Trophoblast cell (in vitro differentiated cells and primary cell): ENCODE measurements around the gene SMARCD3.

ENCODE experiments used
- DNase-seq, 2 donors: peaks; one replicate each; pipeline ENCODE4 v3.0.0-alpha.2; 2016
- H2AFZ ChIP-seq: 2 replicates; pipeline ENCODE4 v1.6.1; 2013; ENCODE audit warnings: low read length, moderate library complexity, mild to moderate bottlenecking; ENCODE audit not compliant: insufficient read depth, poor library complexity
- H2AK5ac ChIP-seq: 2 replicates; pipeline ENCODE4 v1.6.1; 2013; ENCODE audit warnings: mild to moderate bottlenecking, low read length
- H2BK120ac ChIP-seq: 2 replicates; pipeline ENCODE4 v1.6.1; 2013; ENCODE audit warnings: low read length, mild to moderate bottlenecking, moderate library complexity; ENCODE audit not compliant: insufficient read depth, poor library complexity
- H2BK12ac ChIP-seq: 2 replicates; pipeline ENCODE4 v1.6.1; 2013; ENCODE audit warnings: mild to moderate bottlenecking, low read length, moderate library complexity
- H2BK5ac ChIP-seq: 2 replicates; pipeline ENCODE4 v1.6.1; 2013; ENCODE audit warnings: low read length, low read depth, moderate library complexity, mild to moderate bottlenecking; ENCODE audit not compliant: poor library complexity
- H3K14ac ChIP-seq: 2 replicates; pipeline ENCODE4 v1.6.1; 2013; ENCODE audit warnings: mild to moderate bottlenecking, low read length
- H3K18ac ChIP-seq: 2 replicates; pipeline ENCODE4 v1.6.1; 2013; ENCODE audit warnings: mild to moderate bottlenecking, low read length
- H3K23ac ChIP-seq: 2 replicates; pipeline ENCODE4 v1.6.1; 2013; ENCODE audit warnings: low read length
- H3K27ac ChIP-seq: 2 replicates; pipeline ENCODE4 v1.5.1; 2013; ENCODE audit warnings: low read depth, mild to moderate bottlenecking, inconsistent platforms, low read length, moderate library complexity
- H3K27me3 ChIP-seq: 2 replicates; pipeline ENCODE4 v1.6.1; 2013; ENCODE audit warnings: inconsistent platforms, mild to moderate bottlenecking, low read length, moderate library complexity; ENCODE audit not compliant: insufficient read depth
- H3K36me3 ChIP-seq, 2 experiments: 1 replicate in 1 of 2; 2 replicates in 1 of 2; pipeline ENCODE4 v1.6.1; 2013; ENCODE audit warnings: low read length in 2 of 2, mild to moderate bottlenecking in 2 of 2, moderate library complexity in 1 of 2; ENCODE audit not compliant: insufficient read depth in 2 of 2, control insufficient read depth in 1 of 2
- H3K4ac ChIP-seq: 2 replicates; pipeline ENCODE4 v1.6.1; 2013; ENCODE audit warnings: low read depth, mild to moderate bottlenecking, low read length, moderate library complexity
- H3K4me1 ChIP-seq, 2 experiments: 1 replicate in 1 of 2; 2 replicates in 1 of 2; pipeline ENCODE4 v1.6.1; 2013; ENCODE audit warnings: low read length in 2 of 2, mild to moderate bottlenecking in 2 of 2, moderate library complexity in 1 of 2; ENCODE audit not compliant: insufficient read depth in 2 of 2, control insufficient read depth in 1 of 2
- H3K4me2 ChIP-seq: 2 replicates; pipeline ENCODE4 v1.6.1; 2013; ENCODE audit warnings: inconsistent platforms, mild to moderate bottlenecking, low read length, moderate library complexity
- H3K4me3 ChIP-seq: 2 replicates; pipeline ENCODE4 v1.5.1; 2013; ENCODE audit warnings: mild to moderate bottlenecking, low read depth, low read length, inconsistent platforms
- H3K79me1 ChIP-seq: one replicate; pipeline ENCODE4 v1.6.1; 2013; ENCODE audit warnings: low read length
- H3K79me2 ChIP-seq: 2 replicates; pipeline ENCODE4 v1.6.1; 2013; ENCODE audit warnings: low read length, mild to moderate bottlenecking; ENCODE audit not compliant: control insufficient read depth, insufficient read depth, poor library complexity
- H3K9ac ChIP-seq: 2 replicates; pipeline ENCODE4 v1.6.1; 2013; ENCODE audit warnings: mild to moderate bottlenecking, low read length
- H3K9me3 ChIP-seq: 2 replicates; pipeline ENCODE4 v1.6.1; 2013; ENCODE audit warnings: low read depth, mild to moderate bottlenecking, control low read depth, inconsistent platforms, low read length; ENCODE audit not compliant: insufficient read depth
- H4K12ac ChIP-seq: 2 replicates; pipeline ENCODE4 v1.6.1; 2013; ENCODE audit warnings: low read depth, mild to moderate bottlenecking, low read length, moderate library complexity
- H4K8ac ChIP-seq: 2 replicates; pipeline ENCODE4 v1.6.1; 2013; ENCODE audit warnings: low read depth, mild to moderate bottlenecking, low read length, moderate library complexity
- H4K91ac ChIP-seq: one replicate; pipeline ENCODE4 v1.6.1; 2013; ENCODE audit warnings: low read depth, mild to moderate bottlenecking, low read length, moderate library complexity
- WGBS: extraction: QIAGEN DNeasy Blood & Tissue Kit; methylation state at CpG from one replicate; pipeline ENCODE4 v1.1.7; 2013; ENCODE audit warnings: missing lambda C conversion rate; ENCODE audit not compliant: insufficient read length, insufficient coverage; ENCODE audit errors: extremely low coverage; 5-methylcytosine and 5-hydroxymethylcytosine counted together

Gene SMARCD3

GRCh38 chr7:151198945-151199848, 49.3 kb downstream of the SMARCD3 start:
- Histone ChIP-seq H2AFZ (no peak overlapping the region), H3K9me3 (peaks cover 3% of the 10 kb centered on the region), H3K79me2 (no peaks in the 10 kb centered on the region), H4K12ac (no peak overlapping the region), H2AK5ac (no peak overlapping the region), H3K79me1 (no peaks in the 10 kb centered on the region), H2BK120ac (no peak overlapping the region), H2BK5ac (no peak overlapping the region), H2BK12ac (no peak overlapping the region), H3K4me2 (no peak overlapping the region), H3K9ac (no peak overlapping the region), H3K27ac (no peak overlapping the region), H3K4me3 (no peak overlapping the region), H3K27me3 (no peaks in the 10 kb centered on the region), H3K18ac (no peak overlapping the region), H3K14ac (no peak overlapping the region), H3K23ac (no peak overlapping the region), H3K36me3 (no peaks in the 10 kb centered on the region), H4K8ac (no peak overlapping the region), H3K4me1 (peaks cover 4 to 7% of the 10 kb centered on the region in 2 experiments), H4K91ac (no peak overlapping the region), H3K4ac (no peak overlapping the region)
- DNase-seq: no peak
- no CpG with 5 or more reads among the region's 30 CpGs for WGBS

GRCh38 chr7:151197932-151198331, 50.6 kb downstream of the SMARCD3 start:
- Histone ChIP-seq H3K27ac (no peak overlapping the region), H3K36me3 (no peaks in the 10 kb centered on the region), H2BK12ac (no peak overlapping the region), H3K9ac (no peak overlapping the region), H4K91ac (no peak overlapping the region), H3K79me2 (no peaks in the 10 kb centered on the region), H2BK5ac (no peak overlapping the region), H3K23ac (no peak overlapping the region), H3K14ac (no peak overlapping the region), H3K4me1 (peaks cover 4 to 7% of the 10 kb centered on the region in 2 experiments), H4K12ac (no peak overlapping the region), H3K18ac (no peak overlapping the region), H3K79me1 (no peaks in the 10 kb centered on the region), H2BK120ac (no peak overlapping the region), H2AFZ (no peak overlapping the region), H3K4ac (no peak overlapping the region), H2AK5ac (no peak overlapping the region), H3K4me2 (no peak overlapping the region), H3K9me3 (peaks cover 3% of the 10 kb centered on the region), H4K8ac (no peak overlapping the region), H3K27me3 (no peaks in the 10 kb centered on the region), H3K4me3 (no peak overlapping the region)
- no peak for DNase-seq

- Histone ChIP-seq H3K27ac (no peak overlapping the region), H3K18ac (no peak overlapping the region), H3K4ac (no peak overlapping the region), H2BK5ac (no peak overlapping the region), H3K9ac (no peak overlapping the region), H2BK12ac (no peak overlapping the region), H3K27me3 (no peaks in the 10 kb centered on the region), H3K79me2 (no peaks in the 10 kb centered on the region), H2BK120ac (no peak overlapping the region), H3K79me1 (no peaks in the 10 kb centered on the region), H4K12ac (no peak overlapping the region), H4K8ac (no peak overlapping the region), H3K14ac (no peak overlapping the region), H2AFZ (no peak overlapping the region), H3K4me1 (peaks cover 4 to 7% of the 10 kb centered on the region in 2 experiments), H3K23ac (no peak overlapping the region), H2AK5ac (no peak overlapping the region), H3K9me3 (peaks cover 3% of the 10 kb centered on the region), H3K4me2 (no peak overlapping the region), H3K36me3 (no peaks in the 10 kb centered on the region), H4K91ac (no peak overlapping the region), H3K4me3 (no peak overlapping the region)
- DNase-seq: no peak
- no CpG with 5 or more reads among the region's 19 CpGs for WGBS
These were observed 52.7 kb downstream of the SMARCD3 start for GRCh38 chr7:151195616-151196450.

- Histone ChIP-seq H2AFZ (no peak overlapping the region), H3K9ac (no peak overlapping the region), H3K4me2 (no peak overlapping the region), H3K23ac (no peak overlapping the region), H2BK5ac (no peak overlapping the region), H3K4me1 (no peaks in the 10 kb centered on the region), H2BK12ac (no peak overlapping the region), H3K79me1 (no peaks in the 10 kb centered on the region), H3K4ac (no peak overlapping the region), H2AK5ac (no peak overlapping the region), H3K18ac (no peak overlapping the region), H4K8ac (no peak overlapping the region), H3K9me3 (peaks cover 3% of the 10 kb centered on the region), H3K4me3 (no peak overlapping the region), H3K14ac (no peak overlapping the region), H3K27ac (no peak overlapping the region), H2BK120ac (no peak overlapping the region), H3K79me2 (no peaks in the 10 kb centered on the region), H3K27me3 (no peaks in the 10 kb centered on the region), H4K12ac (no peak overlapping the region), H3K36me3 (no peaks in the 10 kb centered on the region), H4K91ac (no peak overlapping the region)
- no peak for DNase-seq
- no CpG with 5 or more reads among the region's 7 CpGs for WGBS
These were observed 54.3 kb downstream of the SMARCD3 start for GRCh38 chr7:151194188-151194587.
